Breast epithelium (tissue), 4 donors: Measurements from ENCODE around the gene SYNE2. TPM values are rescaled to one million over a fixed set of nuclear protein-coding genes. Genes with fewer than 3 reads are reported as not detected.
"Not testable (repeated sequence)": the region's sequence is repeated elsewhere in the genome, so short reads cannot be mapped to it uniquely, and the experiment has no call there.

Source experiments
- DNase-seq, 2 donors: peaks; one replicate each; pipeline ENCODE4 v3.0.0-alpha.2; 2019; ENCODE audit warnings: low spot score in 2 of 2
- H3K27ac ChIP-seq, 2 donors: fragments of 200-600 bp; sonication (generic) in 1 of 2; one replicate each; pipeline ENCODE4 v1.5.1; 2016 to 2019; ENCODE audit warnings: mild to moderate bottlenecking in 1 of 2
- H3K27me3 ChIP-seq, 2 donors: fragments of 200-600 bp; sonication (generic) in 1 of 2; one replicate each; pipeline versions ENCODE4 v1.5.1 to v1.6.0; 2017 to 2019; ENCODE audit warnings: control low read depth in 1 of 2, mild to moderate bottlenecking in 1 of 2
- H3K36me3 ChIP-seq: fragments of 200-600 bp; one replicate; pipeline ENCODE4 v1.5.1; 2019
- H3K4me1 ChIP-seq, 2 donors: fragments of 200-600 bp; sonication (generic); one replicate each; pipeline ENCODE4 v1.5.1; 2016 to 2019; ENCODE audit warnings: control low read depth in 1 of 2
- H3K4me3 ChIP-seq, 3 donors: fragments of 200-600 bp; sonication (generic); 1 replicate in 2 of 3; 2 replicates in 1 of 3; pipeline ENCODE4 v1.5.1; 2016 to 2019; ENCODE audit warnings: mild to moderate bottlenecking in 3 of 3, moderate library complexity in 2 of 3
- H3K9me3 ChIP-seq, 2 donors: fragments of 200-600 bp; sonication (generic) in 1 of 2; one replicate each; pipeline ENCODE4 v1.5.1; 2016 to 2019; ENCODE audit warnings: control low read depth in 1 of 2
- CTCF ChIP-seq, 3 donors: fragments of 450-650 bp; IDR thresholded peaks; one replicate each; pipeline ENCODE4 v1.5.1; 2016 to 2017; ENCODE audit warnings: antibody characterized with exemption in 3 of 3, mild to moderate bottlenecking in 3 of 3, moderate library complexity in 3 of 3
- POLR2A ChIP-seq: fragments of 450-650 bp; IDR thresholded peaks from one replicate; pipeline ENCODE4 v1.6.1; 2016; ENCODE audit warnings: antibody characterized with exemption, mild to moderate bottlenecking, moderate library complexity
- POLR2AphosphoS5 ChIP-seq, 3 donors: sonication (generic); formaldehyde crosslinking; IDR thresholded peaks; one replicate each; pipeline ENCODE4 v1.6.1; 2017; ENCODE audit warnings: antibody characterized with exemption in 3 of 3
- intact Hi-C: fragments of 100-400 bp; cut with DNase I; formaldehyde crosslinking; loops from one replicate; pipeline ENCODE4 v1.15.1; 2023; ENCODE audit warnings: low total_unique reads
- total RNA-seq, 3 donors: library from RNA; depleted of rRNA; stranded (reverse); fragments of >200 nt; gene quantifications; one replicate each; pipeline ENCODE4 v1.1.0, GENCODE V29; 2016

The SYNE2 gene
- total RNA-seq: 100 to 1,000 TPM in 2 of 3 donors, 10 to 100 TPM in 1; 81.4 to 308 (median 303) TPM

GRCh38 chr14:63852817-63853731, at the start of gene SYNE2:
SYNE2 (plus strand) TSS chr14:63853004; CDS start chr14:63909149, 56,145 bp downstream.
- Histone ChIP-seq H3K27ac (peak within 1 kb of the TSS; percentile 97 to 98), H3K4me3 (peak within 1 kb of the TSS; percentile 67 to 95 (median 92)), H3K27me3 (no peaks in the 10 kb centered on the region), H3K9me3 (no peaks in the 10 kb centered on the region), H3K4me1 (peaks cover 0 to 16% of the 10 kb centered on the region in 2 donors), H3K36me3 (no peaks in the 10 kb centered on the region)
- intact Hi-C loops: no loop called here
- TF ChIP-seq POLR2A (no peak), POLR2AphosphoS5 (IDR thresholded peaks at IDR 0.05) (peak in 1 of 3 donors; percentile 23)
- peak; percentile 48 to 75 for DNase-seq

- DNase-seq, H3K27me3 ChIP-seq, intact Hi-C loops: not testable (repeated sequence)
These were observed 49.5 kb upstream of the SYNE2 start for GRCh38 chr14:63803221-63803791.

GRCh38 chr14:63806064-63806463, 46.7 kb upstream of the SYNE2 start:
- H3K36me3 ChIP-seq, DNase-seq, H3K27me3 ChIP-seq: not testable (repeated sequence)

More at GRCh38 chr14:63803221-63803791, 49.5 kb upstream of the SYNE2 start:
- H3K4me1 ChIP-seq, H3K36me3 ChIP-seq, H3K27ac ChIP-seq, H3K4me3 ChIP-seq, H3K9me3 ChIP-seq: not testable (repeated sequence)

GRCh38 chr14:63811692-63812091, 41.1 kb upstream of the SYNE2 start:
- H3K4me3 ChIP-seq, H3K27ac ChIP-seq, H3K4me1 ChIP-seq, intact Hi-C loops, H3K36me3 ChIP-seq, H3K27me3 ChIP-seq, DNase-seq: not testable (repeated sequence)
- H3K9me3 ChIP-seq: peaks cover 0 to 11% of the 10 kb centered on the region in 2 donors

More at GRCh38 chr14:63806064-63806463, 46.7 kb upstream of the SYNE2 start:
- H3K27ac ChIP-seq, H3K9me3 ChIP-seq, intact Hi-C loops, H3K4me3 ChIP-seq, H3K4me1 ChIP-seq: not testable (repeated sequence)

- intact Hi-C loops: no loop called here
- Histone ChIP-seq H3K27me3 (no peaks in the 10 kb centered on the region), H3K9me3 (no peaks in the 10 kb centered on the region), H3K4me1 (no peaks in the 10 kb centered on the region), H3K27ac (no peak overlapping the region), H3K36me3 (no peaks in the 10 kb centered on the region), H3K4me3 (no peak overlapping the region)
- TF ChIP-seq POLR2AphosphoS5 (IDR thresholded peaks at IDR 0.05): no peak
- no peak for DNase-seq
These were observed 19.1 kb upstream of the SYNE2 start for GRCh38 chr14:63833728-63834127.

- Histone ChIP-seq H3K4me3 (no peak overlapping the region), H3K9me3 (peaks cover 18 to 21% of the 10 kb centered on the region in 2 donors), H3K27ac (no peak overlapping the region), H3K27me3 (no peaks in the 10 kb centered on the region), H3K4me1 (no peaks in the 10 kb centered on the region), H3K36me3 (no peaks in the 10 kb centered on the region)
- TF ChIP-seq POLR2AphosphoS5 (IDR thresholded peaks at IDR 0.05) (no peak), POLR2A (no peak)
- intact Hi-C loops: no loop called here
- DNase-seq: no peak
These were observed 11.8 kb upstream of the SYNE2 start for GRCh38 chr14:63840981-63841380.

- no peaks in the 10 kb centered on the region for H3K36me3 ChIP-seq
- no peaks in the 10 kb centered on the region for H3K27me3 ChIP-seq
- no peak for DNase-seq
- H3K4me1 ChIP-seq: no peaks in the 10 kb centered on the region
- intact Hi-C loops: no loop called here
- H3K9me3 ChIP-seq: peaks cover 18 to 21% of the 10 kb centered on the region in 2 donors
- TF ChIP-seq POLR2A (no peak), CTCF (IDR thresholded peaks at IDR 0.05) (no peak), POLR2AphosphoS5 (IDR thresholded peaks at IDR 0.05) (no peak)
- no peak overlapping the region for H3K4me3 ChIP-seq
- no peak overlapping the region for H3K27ac ChIP-seq
These were observed 9.0 kb upstream of the SYNE2 start for GRCh38 chr14:63843796-63844195.

- no peak for DNase-seq
- no peak for TF ChIP-seq POLR2AphosphoS5 (IDR thresholded peaks at IDR 0.05)
- Histone ChIP-seq H3K27ac (no peak overlapping the region), H3K4me1 (no peaks in the 10 kb centered on the region), H3K4me3 (no peak overlapping the region), H3K36me3 (no peaks in the 10 kb centered on the region), H3K27me3 (no peaks in the 10 kb centered on the region), H3K9me3 (no peaks in the 10 kb centered on the region)
- intact Hi-C loops: no loop called here
These were observed 3.9 kb upstream of the SYNE2 start for GRCh38 chr14:63848890-63849289.
